NCI-H2196 (cell line): ENCODE measurements around the gene ATRN.

Experiments
- DNase-seq: peaks from one replicate; lab custom pipeline; 2025; ENCODE audit not compliant: unreplicated experiment; lab: John Stamatoyannopoulos, UW

The ATRN gene

DNA sequence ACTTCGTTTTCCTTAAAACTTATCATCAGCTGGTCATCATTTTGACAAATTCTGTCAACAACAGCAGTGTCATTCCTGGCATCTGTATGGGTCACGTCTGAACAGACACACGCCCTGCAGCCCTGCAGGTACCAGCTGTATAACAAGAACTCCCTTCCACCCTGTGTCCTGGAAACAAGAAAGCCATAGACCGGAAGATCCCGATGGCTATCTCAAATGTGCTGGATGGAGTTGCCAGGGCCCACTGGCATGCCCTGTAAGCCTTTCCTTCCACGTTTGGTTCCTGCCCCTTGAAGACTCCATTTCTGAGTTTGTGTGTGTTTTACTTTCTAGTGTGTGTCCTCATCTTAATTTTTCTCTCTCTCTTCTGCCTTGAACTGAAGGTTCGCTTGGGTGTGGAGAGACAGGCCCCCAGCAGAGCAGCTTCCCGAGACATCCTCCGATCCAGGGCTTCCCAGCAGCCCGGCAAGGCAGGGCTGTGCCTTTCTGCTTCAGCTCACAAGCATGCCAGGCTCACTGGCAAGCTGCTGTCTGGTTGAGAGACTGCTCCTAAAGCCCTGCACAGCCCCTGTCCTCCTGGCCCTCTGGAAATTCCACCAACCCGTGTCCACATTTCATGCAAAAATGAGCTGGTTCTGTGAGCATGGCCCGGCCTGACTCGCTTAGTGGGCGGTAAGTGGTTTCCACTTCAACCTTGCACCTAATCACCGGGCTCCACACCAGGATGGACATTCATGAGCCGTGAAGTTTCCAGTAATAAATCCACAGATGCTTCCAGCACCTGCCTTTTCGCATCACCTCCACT is 183.7 kb downstream of the ATRN start:
- peak; percentile 29 for DNase-seq

DNA sequence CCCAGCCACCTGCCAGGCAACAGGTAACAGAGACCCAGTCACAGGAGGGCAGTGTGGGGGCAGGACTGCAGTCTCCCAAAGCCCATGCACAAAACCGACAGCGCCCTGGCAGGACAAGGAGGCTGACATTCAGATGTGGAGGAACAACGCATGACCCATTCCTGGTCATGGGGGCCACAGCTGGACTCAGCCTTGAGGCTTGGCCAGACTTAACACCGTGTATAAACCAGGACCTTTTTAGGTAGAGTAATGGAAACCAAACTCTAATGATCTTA is 184.2 kb downstream of the ATRN start:
- DNase-seq: no peak

DNA sequence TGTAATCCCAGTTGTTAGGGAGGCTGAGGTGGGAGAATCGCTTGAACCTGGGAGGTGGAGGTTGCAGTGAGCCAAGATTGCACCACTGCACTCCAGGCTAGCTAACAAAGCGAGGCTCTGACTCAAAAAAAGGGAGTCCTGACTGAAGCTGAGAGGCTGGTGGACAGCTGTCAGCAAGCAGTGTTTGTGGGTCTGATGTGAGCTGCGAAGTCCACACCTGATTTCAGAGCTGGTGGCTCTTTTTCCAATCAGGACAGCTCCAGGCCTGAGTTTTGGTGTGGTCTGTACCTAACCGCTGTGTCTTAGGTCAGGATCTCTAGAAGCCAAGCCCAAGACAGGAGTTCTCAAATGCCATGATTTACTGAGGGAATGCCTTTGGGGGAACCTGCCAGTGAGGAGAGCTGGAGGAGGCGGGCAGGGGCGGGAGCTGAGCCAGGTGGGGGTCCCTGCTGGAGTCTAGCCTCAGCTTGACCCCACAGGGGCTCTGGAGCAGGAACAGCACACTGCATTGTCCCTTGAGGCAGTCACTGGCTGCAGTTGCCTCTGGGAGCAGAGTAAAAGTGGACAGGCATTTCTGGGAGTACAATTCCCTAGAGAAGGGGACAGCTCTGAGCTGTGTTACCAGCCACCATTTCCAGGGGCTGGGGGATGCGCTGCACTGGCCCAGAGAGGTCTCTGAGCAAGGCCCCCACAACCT is 187.3 kb downstream of the ATRN start:
- DNase-seq: no peak

DNA sequence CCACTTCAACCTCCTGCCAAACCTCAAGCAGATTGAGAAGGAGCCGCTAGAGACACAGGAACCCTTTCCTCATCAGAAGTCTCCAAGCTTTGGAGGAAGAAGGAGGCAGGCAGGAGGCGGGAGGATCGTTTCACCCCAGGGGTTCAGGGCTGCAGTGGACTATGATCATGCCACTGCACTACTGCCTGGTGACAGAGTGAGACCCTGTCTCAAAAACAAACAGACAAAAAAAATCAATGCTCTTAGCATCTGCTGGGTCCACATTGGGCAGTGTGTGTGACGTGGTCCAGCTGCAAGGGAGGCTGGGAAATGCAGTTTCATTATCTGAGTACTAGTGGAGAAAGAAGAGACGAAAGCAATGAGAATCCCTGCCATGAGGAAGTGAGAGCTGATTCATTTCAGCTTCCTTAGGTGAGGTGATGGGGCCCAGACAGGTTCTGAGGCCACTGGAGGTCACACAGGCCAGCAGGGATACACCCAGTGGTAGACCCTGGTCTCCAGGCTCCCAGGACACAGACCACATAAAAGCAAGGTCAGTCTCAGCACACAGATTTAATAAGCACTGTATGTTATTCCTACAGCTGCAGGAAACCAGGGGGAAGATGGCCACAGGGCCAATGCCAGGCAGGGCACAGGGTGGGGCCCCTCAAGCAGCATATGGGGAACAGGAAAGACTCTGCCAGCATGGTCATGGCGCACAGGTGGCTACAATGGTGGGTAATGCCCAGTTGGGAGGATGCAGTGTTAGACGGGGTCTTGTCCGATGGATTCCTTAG is 188.1 kb downstream of the ATRN start:
- no peak for DNase-seq

DNA sequence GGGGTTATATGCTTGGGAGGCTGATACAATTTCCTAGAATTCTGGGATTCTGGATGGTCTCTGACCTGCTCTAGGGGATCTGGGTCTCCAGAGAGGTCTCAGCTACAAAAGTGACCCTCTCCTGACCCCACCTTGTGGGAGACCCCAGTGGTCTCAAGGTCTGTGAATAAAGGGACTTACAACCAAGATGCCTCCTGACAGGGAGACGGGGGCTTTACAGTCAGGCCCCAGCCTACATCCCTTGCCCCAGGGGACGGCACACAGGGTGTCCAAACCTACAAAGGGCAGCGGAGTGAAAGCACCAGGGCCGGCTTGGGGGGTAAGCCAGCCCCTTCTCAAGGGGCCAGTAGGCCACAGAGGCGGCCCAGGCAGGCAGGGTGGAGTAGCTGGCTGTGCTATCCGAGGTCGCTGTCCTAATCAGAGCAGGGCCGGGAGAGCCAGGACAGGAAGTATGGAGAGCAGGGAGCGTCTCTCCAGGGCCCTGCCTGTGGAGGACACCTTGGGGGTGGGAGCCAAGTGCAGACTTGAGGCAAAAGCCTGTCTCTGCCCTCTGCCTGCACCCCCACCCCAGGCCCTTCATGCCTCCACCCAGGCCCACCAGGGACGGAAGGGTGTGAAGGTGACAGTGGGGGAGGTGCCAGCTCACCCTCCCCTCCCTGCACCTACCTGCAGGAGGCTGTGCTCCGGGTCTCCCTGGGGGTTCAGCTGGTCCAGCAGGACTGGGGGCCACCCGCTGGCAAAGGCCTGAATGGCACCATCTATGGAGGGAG is 188.9 kb downstream of the ATRN start:
- DNase-seq: no peak

DNA sequence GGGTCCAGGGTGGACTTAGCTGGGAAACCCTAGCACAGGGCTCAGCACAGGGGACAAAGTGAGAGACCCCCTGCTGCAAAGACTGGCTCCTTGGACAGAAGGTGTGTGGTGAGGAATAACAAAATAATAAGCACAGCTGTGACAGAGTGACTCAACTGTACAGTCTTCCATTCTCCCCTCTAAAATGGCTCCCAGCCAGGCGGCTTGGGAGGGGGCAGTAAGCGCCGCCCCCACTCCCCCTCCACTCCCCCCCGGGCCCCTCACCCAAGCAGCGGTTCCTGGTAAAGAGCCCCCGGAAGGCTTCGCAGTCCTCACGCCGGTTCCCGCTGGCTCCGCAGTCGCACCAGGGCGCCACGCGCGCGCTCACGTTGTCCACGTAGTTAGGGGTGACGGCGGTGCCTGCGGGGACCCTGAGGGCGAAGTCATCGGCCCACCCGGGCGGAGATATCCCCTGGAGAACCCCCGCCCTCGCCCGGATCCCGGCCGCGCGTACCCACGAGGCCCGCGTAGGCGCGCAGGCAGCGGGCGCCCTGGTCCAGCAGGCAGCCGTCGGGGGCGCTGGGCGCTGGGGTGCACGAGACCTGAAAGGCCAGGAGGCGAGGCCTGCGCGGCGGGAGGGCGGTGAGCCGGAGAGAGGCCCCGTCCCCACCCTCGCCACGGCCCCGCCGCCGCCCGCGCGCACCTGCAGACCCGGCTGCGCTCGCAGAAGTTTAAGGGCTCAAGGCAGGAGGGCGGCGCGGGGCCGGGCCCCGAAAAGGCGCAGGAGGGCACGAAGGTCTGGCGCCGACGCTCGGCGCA is 189.6 kb downstream of the ATRN start:
- no peak for DNase-seq

DNA sequence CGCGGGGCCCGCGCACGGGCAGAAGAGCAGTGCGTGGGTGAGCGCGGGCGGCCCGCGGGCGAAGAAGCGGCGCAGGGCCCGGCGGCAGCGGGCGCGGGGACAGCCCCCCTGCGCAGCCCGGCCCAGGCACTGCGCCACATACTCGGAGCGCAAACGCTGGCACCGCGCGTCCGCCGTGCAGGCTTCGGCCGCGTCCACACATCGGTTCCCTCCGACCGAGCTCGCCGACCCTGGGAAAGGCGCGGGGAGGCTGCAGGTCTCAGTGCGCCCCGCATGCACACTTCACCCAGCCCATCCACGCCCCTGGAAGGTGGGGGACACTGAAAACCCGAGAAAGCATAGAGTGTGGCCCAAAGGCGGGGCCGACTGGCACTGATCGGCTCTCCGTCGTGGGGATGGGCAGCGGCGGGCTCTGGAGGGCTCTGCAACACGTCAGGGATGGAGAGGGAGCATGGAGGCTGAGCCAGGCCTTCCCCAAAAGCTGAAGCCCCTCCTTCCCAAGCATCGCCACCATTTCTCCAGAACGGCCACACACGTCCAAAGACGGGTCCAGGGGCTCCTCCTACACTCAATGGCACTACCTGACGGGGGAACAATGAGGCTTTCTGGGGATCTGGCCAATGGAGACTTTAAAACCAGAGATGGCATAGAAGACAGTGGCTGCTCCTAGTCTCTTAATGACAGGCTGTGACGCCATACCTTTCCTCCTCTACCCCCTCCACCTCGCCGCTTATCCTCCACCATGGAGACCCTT is 190.4 kb downstream of the ATRN start:
- DNase-seq: no peak

DNA sequence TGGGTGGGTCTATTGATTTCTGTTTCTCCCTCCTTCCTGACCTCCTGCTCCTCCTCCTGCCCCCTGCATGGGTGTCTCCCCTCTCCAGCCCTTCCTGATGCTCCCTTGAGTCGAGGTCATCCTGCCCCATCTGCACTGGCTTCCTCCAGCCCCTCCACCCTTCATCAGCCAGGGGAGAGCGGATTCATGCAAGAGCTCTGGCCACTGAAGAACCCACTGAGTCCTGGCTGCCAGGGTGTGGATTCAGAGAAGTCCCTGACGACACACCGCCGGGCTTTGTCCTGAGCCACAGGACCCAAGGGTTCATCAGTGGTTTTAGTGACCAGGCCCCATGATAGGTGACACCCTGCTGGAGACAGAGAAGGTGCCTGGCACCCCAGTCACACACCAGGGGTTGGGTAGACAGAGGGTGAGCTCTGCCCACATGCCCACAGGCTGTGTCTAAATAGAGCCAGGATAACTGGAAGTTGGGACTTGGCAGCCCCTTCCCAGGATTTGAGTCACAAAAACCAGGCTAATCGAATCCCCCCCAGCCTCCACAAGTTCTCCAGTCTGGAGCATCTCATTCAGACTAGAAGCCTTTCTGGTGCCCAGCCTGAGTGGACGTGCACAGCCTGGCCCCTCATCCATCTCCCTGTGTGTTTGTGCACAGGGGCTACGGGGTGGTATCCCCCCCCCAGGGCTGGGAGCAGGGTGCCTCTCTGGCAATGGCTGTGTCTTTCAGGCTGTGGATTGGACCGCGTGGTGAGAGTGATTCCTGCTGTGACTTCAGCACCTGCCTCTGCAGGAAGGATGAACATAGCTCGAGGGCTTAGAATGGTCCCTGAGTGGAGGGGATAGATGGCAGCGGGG is 191.2 kb downstream of the ATRN start:
- DNase-seq: no peak

DNA sequence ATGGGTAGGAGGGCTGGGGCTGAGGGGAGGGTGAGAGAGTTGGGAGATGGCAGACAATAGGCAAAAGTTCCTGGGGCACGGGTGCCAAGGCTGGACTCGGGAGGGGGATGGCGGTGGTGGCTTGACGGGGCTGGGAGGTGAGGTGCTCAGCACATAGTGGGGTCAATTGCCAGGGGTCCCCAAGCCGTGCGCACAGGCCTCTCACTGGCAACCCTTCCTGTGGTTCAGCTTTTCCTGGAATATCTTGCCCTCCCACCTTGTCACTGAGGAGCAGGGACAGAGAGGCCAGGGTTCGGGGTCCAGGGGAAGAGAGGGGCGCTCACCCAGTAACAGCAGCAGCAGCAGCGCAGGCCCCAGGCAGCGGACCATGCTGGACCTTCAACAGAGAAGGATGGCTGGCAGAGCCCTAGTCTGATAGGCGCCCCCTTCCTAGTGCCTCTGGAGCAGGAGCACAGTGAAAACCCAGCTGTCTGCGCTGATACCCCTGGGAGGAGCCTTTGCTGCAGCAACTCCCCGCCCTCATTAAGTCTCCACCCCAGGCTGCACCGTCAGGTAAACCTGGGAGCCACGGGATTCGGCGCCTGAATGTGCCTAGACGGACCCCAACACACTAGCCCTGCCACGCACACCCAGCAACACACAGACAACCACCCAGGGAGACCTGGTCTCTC is 192.3 kb downstream of the ATRN start, which contains the start of gene GFRA4:
GFRA4 (minus strand) TSS at position 369 of the 671 bp plus-strand sequence; CDS start at position 369, 0 bp downstream.
- DNase-seq: no peak

DNA sequence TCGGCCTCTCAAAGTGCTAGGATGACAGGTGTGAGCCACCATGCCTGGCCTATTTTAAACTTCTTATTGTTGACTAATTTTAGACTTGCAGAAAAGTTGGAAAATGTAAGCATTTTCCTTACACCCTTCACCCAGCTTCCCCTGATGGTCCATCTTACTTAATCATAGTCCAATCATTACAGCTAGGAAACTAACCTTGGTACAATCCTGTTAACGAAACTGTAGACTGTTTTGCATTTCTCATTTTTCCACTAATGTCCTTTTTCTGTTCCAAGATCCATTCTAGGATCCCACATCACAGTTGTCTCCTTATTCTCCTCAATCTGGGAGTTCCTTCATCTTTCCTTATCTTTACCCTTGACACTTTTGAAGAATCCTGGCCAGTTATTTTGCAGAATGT is 193.0 kb downstream of the ATRN start:
- DNase-seq: no peak

DNA sequence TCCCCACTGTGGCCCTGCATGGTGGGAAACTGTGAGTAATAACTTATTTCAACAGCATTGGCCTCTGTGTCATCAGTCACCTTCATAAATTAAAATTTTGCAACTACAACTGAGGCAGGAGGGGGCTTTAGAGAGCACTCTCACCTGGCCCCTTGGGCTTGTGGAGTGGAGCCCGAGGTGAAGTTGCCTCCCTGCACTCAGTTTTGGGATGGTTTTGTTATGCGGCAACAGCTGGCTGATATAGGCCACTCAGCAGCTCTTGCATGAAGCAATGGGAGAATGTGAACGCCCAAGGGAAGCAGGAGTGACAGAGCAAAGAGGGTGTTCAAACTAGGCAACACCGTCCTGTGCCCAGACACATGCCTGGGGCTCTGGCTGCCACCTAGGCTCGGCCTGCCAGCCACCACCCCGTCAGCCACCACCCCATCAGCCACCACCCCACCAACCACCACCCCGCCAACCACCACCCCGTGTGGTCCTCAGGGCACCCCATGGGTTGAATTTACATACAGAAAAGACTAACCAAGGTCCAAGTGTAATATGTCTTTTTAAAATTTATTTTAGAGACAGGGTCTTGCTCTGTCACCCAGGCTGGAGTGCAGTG is 196.7 kb downstream of the ATRN start:
- DNase-seq: no peak

DNA sequence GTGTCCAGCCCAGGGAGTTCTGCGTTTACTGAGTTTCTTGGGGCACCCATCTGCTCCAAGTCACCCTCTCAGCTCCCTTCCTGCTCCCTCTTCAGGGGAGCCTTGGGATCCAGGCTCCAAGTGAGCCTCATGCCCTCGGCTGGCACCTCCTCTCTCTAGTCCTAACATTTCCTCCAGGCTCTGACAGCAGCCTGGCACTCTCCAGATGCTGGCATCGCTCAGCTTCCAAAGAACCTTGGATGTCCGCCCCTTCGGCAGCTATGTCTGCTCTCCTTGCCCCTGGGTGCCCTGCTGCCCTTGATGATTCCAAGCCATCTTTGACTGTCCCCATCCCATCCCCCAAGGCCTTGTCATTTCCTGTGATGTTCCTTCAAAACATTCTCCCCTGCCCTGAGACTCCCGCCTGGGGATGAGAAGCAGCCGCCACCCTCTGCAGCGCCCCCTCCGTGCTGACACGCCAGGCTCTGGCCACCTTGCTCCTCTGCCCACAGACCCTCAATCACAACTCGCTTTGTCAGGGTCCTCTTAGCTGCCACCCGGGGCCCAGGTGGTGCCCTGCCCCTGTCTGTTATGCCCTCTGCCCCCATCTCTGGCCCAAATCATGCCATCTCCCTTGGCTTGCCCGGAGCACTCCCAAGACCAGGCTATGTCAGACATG is 199.0 kb downstream of the ATRN start:
- DNase-seq: no peak

DNA sequence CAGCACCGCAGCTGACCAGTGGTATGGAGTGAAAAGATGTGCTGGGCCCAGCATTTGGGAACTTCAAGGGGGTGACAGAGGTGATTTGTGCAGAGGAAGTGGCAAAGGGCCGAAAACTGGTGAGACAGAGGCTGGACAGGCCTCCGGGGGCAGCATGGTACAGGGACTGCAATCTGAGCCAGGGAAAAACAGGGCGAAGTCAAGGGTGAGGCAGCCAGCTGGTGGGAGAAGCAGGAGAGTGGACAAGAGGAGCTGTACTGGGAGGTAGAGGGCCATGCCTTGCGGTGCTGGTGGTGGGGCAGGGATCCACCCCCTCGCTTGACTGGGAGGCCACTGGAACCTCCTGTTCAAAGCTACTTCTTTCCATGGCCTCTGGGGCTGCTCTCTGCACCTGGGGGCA is 199.7 kb downstream of the ATRN start:
- DNase-seq: no peak

DNA sequence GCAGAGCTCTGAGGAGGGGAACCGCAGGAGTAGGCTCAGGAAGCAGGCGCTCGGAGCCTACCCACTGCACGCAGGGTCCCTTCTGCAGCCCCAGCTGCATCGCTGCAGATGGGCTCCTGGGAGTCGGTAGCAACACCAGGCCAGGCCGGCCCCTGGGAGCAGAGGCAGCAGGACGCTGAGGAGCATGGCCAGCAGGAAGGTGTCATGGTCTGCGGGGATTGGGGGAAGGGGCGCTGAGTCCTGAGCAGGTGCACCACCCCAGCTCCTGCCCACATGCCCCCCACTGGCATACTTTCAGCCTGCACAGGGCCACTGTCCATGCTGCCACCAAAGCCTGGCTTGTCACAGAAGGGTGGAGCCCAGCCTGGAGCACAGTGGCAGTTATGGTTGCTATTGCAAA is 200.1 kb downstream of the ATRN start:
- no peak for DNase-seq

DNA sequence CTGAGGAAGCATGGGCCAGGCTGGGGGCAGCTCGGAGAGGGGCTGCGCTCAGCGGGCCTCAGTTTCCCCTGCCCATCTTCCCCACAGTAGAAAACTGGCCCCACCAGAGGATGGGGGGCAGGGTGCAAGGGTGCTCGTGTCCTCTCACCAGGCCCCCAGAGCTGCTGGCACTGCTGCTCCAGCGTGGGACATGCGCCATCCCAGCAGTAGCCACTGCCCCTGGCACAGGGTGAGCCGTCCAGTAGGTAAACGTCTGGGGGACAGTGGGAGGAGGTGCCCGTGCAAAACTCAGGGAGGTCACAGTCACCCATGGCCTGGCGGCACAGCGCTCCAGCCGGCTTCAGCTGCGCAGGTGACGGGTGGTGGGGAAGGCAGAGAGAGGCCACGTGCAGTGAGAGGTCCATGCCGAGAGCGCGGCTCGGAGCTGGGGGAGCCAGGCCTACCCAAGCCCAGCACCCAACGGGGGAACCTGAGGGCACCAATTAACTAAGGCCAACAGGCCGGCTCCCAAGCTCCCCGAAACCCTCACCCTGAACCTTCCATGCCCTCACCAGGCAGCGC is 201.2 kb downstream of the ATRN start:
- DNase-seq: no peak

DNA sequence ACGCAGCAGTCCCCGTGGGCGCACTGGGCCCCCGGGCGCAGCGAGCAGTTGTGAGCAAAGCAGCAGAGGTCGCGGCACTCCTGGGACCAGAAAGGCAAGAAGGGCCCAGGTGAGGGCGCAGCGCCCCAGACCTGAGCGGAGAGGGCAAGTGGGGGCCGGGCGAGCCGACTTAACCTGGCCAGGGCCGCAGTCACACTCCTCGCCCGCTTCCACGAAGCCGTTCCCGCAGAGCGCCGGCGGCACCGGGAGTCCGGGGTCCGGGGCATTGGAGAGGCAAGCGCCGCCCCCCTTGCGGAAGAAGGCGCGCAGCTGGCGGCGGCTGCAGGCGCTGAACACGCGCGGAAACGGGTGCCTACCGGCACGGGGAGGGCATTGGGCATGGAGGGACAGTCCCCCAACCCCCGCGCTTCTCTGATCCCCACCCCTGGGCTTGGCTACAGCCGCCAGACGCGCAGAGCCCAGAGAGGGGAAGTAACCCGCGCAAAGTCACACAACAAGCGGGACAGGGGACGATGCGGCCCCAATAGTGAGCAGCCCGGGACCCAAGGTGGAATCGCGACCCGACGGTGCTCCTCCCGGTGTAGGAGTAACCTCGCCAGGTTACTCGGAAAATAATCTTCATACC is 201.8 kb downstream of the ATRN start:
- no peak for DNase-seq
